Thyroid gland (tissue), 4 donors: ENCODE data around the gene KRT8. TPM values are rescaled to one million over a fixed set of nuclear protein-coding genes. Genes with fewer than 3 reads are reported as not detected.

Source experiments
- DNase-seq, 2 donors: peaks; one replicate each; pipeline ENCODE4 v3.0.0-alpha.2; 2019
- H3K27ac ChIP-seq, 3 donors: fragments of 200-600 bp; sonication (generic); 1 replicate in 2 of 3; 2 replicates in 1 of 3; pipeline ENCODE4 v1.5.1; 2016 to 2019; ENCODE audit warnings: mild to moderate bottlenecking in 1 of 3, moderate library complexity in 1 of 3
- H3K27me3 ChIP-seq: fragments of 200-600 bp; sonication (generic); one replicate; pipeline ENCODE4 v1.5.1; 2019
- H3K36me3 ChIP-seq, 2 donors: fragments of 200-600 bp; sonication (generic); one replicate each; pipeline ENCODE4 v1.5.1; 2016 to 2019
- H3K4me1 ChIP-seq, 2 donors: fragments of 200-600 bp; sonication (generic); one replicate each; pipeline ENCODE4 v1.5.1; 2017 to 2019
- H3K4me3 ChIP-seq, 3 donors: fragments of 200-600 bp; sonication (generic); replicated peaks in 1 of 3; 1 replicate in 2 of 3; 2 replicates in 1 of 3; pipeline ENCODE4 v1.5.1; 2016; ENCODE audit warnings: mild to moderate bottlenecking in 1 of 3
- H3K9me3 ChIP-seq: fragments of 200-600 bp; sonication (generic); one replicate; pipeline ENCODE4 v1.5.1; 2017
- CTCF ChIP-seq, 6 experiments: fragments of 200-600 bp in 3 of 6; fragments of 450-650 bp in 3 of 6; sonication (generic) in 3 of 6; IDR thresholded peaks; one replicate each; pipeline ENCODE4 v1.5.1; 2016 to 2019; ENCODE audit warnings: antibody characterized with exemption in 6 of 6, mild to moderate bottlenecking in 2 of 6, inconsistent platforms in 1 of 6, moderate library complexity in 1 of 6
- POLR2A ChIP-seq, 2 donors: fragments of 450-650 bp; IDR thresholded peaks; one replicate each; pipeline ENCODE4 v1.6.1; 2017; ENCODE audit warnings: antibody characterized with exemption in 2 of 2, mild to moderate bottlenecking in 2 of 2, moderate library complexity in 1 of 2
- WGBS, 2 donors: methylation state at CpG; one replicate each; pipeline ENCODE4 v1.1.5; 2017; 5-methylcytosine and 5-hydroxymethylcytosine counted together
- intact Hi-C: fragments of 100-400 bp; cut with DNase I; formaldehyde crosslinking; loops from one replicate; pipeline ENCODE4 v1.15.1; 2023
- total RNA-seq, 4 donors: library from RNA; depleted of rRNA; stranded (reverse); fragments of >200 nt; gene quantifications; one replicate each; pipeline ENCODE4 v1.2.3, GENCODE V29; 2016

The KRT8 gene
- total RNA-seq, 4 donors from 2014 or later = 364 to 1,037 (median 698) TPM

- WGBS, 2 donors = 81 to 88% methylated on average over 7 of the region's 7 CpGs
Measured at GRCh38 chr12:52914576-52915121, 9.8 kb upstream of the KRT8 start.

GRCh38 chr12:52913431-52913821 is 8.6 kb upstream of the KRT8 start:
- DNase-seq = no peak
- H3K4me3 ChIP-seq = no peak overlapping the region
- no peaks in the 10 kb centered on the region for H3K36me3 ChIP-seq
- H3K27ac ChIP-seq = peak overlapping the region in 1 of 3 donors; percentile 52
- intact Hi-C loops = no loop called here
- 90 to 94% methylated on average over 9 of the region's 9 CpGs for WGBS, 2 donors
- no peak for TF ChIP-seq POLR2A (IDR thresholded peaks at IDR 0.05)
- no peak for TF ChIP-seq CTCF (IDR thresholded peaks at IDR 0.05)
- H3K27me3 ChIP-seq = no peaks in the 10 kb centered on the region
- peaks cover 4 to 25% of the 10 kb centered on the region in 2 donors for H3K4me1 ChIP-seq
- no peaks in the 10 kb centered on the region for H3K9me3 ChIP-seq

More at GRCh38 chr12:52914576-52915121, 9.8 kb upstream of the KRT8 start:
- intact Hi-C loops = no loop called here
- no peak overlapping the region for H3K4me3 ChIP-seq
- no peak for DNase-seq
- H3K9me3 ChIP-seq = no peaks in the 10 kb centered on the region
- H3K27ac ChIP-seq = no peak overlapping the region
- peaks cover 0 to 19% of the 10 kb centered on the region in 2 donors for H3K4me1 ChIP-seq
- TF ChIP-seq CTCF (IDR thresholded peaks at IDR 0.05) (no peak), POLR2A (IDR thresholded peaks at IDR 0.05) (no peak)
- no peaks in the 10 kb centered on the region for H3K27me3 ChIP-seq
- H3K36me3 ChIP-seq = no peaks in the 10 kb centered on the region

GRCh38 chr12:52912711-52913430 is 8.0 kb upstream of the KRT8 start:
- intact Hi-C loops = no loop called here
- DNase-seq = peak; percentile 75 to 77
- no peaks in the 10 kb centered on the region for H3K27me3 ChIP-seq
- peaks cover 8 to 31% of the 10 kb centered on the region in 2 donors for H3K4me1 ChIP-seq
- no peak overlapping the region for H3K4me3 ChIP-seq
- H3K36me3 ChIP-seq = no peaks in the 10 kb centered on the region
- H3K9me3 ChIP-seq = no peaks in the 10 kb centered on the region
- H3K27ac ChIP-seq = peak overlapping the region in 2 of 3 donors; percentile 4 to 52
- 68 to 87% methylated on average over 7 to 8 of the region's 8 CpGs for WGBS, 2 donors
- TF ChIP-seq POLR2A (IDR thresholded peaks at IDR 0.05) = peak in 1 of 2 donors; percentile 28
- no peak for TF ChIP-seq CTCF (IDR thresholded peaks at IDR 0.05)

GRCh38 chr12:52910248-52910883 is 5.5 kb upstream of the KRT8 start:
- DNase-seq = peak; percentile 24 to 28
- peak overlapping the region in 2 of 3 donors; percentile 23 to 48 for H3K27ac ChIP-seq
- intact Hi-C loops = no loop called here
- H3K9me3 ChIP-seq = no peaks in the 10 kb centered on the region
- no peaks in the 10 kb centered on the region for H3K27me3 ChIP-seq
- no peaks in the 10 kb centered on the region for H3K36me3 ChIP-seq
- H3K4me3 ChIP-seq = no peak overlapping the region
- 60 to 72% methylated on average over 10 of the region's 10 CpGs for WGBS, 2 donors
- peaks cover 30 to 56% of the 10 kb centered on the region in 2 donors for H3K4me1 ChIP-seq
- no peak for TF ChIP-seq CTCF (IDR thresholded peaks at IDR 0.05)
- TF ChIP-seq POLR2A (IDR thresholded peaks at IDR 0.05) = no peak

- Histone ChIP-seq H3K4me3 (no peak overlapping the region), H3K27ac (peak overlapping the region in 1 of 3 donors; percentile 99), H3K36me3 (no peaks in the 10 kb centered on the region), H3K27me3 (no peaks in the 10 kb centered on the region), H3K4me1 (peaks cover 30 to 58% of the 10 kb centered on the region in 2 donors), H3K9me3 (no peaks in the 10 kb centered on the region)
- DNase-seq = no peak
- WGBS, 2 donors = 94 to 95% methylated on average over 3 of the region's 3 CpGs
- intact Hi-C loops = no loop called here
- TF ChIP-seq POLR2A (IDR thresholded peaks at IDR 0.05) (no peak), CTCF (IDR thresholded peaks at IDR 0.05) (no peak)
Measured at GRCh38 chr12:52909796-52910195, 4.9 kb upstream of the KRT8 start.
